Measurements from ENCODE around the gene SLC9A9. TPM values are rescaled to one million over a fixed set of nuclear protein-coding genes. Genes with fewer than 3 reads are reported as not detected.

SLC9A9 gene
- total and polyA plus RNA-seq, 2 of the 8 experiments (the other 6 are each of a cell fraction or from before 2014, with no cell fraction given) = 0.48 to 1.1 TPM

GRCh38 chr3:143311096-143311495, 537.2 kb downstream of the SLC9A9 start:
- FAIRE-seq = no peak
- DNase-seq (ENCODE audit: low read depth in 1 of 2, low spot score in 2 of 2) = no peak
- Histone ChIP-seq H3K27ac (ENCODE audit: low read depth, low read length) (no peak overlapping the region), H3K79me1 (ENCODE audit: low read depth, low read length) (no peaks in the 10 kb centered on the region), H2AK5ac (ENCODE audit: low read depth, low read length) (no peak overlapping the region), H2BK12ac (ENCODE audit: low read depth, low read length) (no peak overlapping the region), H3K27me3 (replicated peaks in 1 of 4; ENCODE audit: control insufficient read depth in 3 of 4, extremely low read depth in 1 of 4, insufficient read depth in 3 of 4, low read length in 3 of 4) (no peaks in the 10 kb centered on the region), H3K23ac (ENCODE audit: insufficient read length) (no peak overlapping the region), H3K4ac (replicated peaks; ENCODE audit: insufficient read length, low read depth, low read length) (no peak overlapping the region), H2BK5ac (ENCODE audit: low read depth, low read length) (no peak overlapping the region), H3K14ac (ENCODE audit: insufficient read length) (no peak overlapping the region), H3K4me2 (ENCODE audit: insufficient read depth in 1 of 2, low read depth in 2 of 2, low read length in 2 of 2) (no peak overlapping the region), H4K91ac (replicated peaks; ENCODE audit: insufficient read length, low read length) (no peak overlapping the region), H2BK20ac (ENCODE audit: low read length) (no peak overlapping the region), H3K23me2 (ENCODE audit: low read depth, low read length) (no peaks in the 10 kb centered on the region), H4K20me1 (replicated peaks in 1 of 2; ENCODE audit: control insufficient read depth in 1 of 2, insufficient read depth in 2 of 2, low read length in 2 of 2) (no peaks in the 10 kb centered on the region), H3K4me1 (replicated peaks in 1 of 4; ENCODE audit: control insufficient read depth in 3 of 4, insufficient read depth in 4 of 4, low read length in 3 of 4) (no peaks in the 10 kb centered on the region), H3K36me3 (ENCODE audit: control insufficient read depth in 2 of 4, insufficient read depth in 4 of 4, low read length in 3 of 4) (no peaks in the 10 kb centered on the region), H3K18ac (ENCODE audit: extremely low read depth, low read length) (no peak overlapping the region), H2BK15ac (ENCODE audit: low read length) (no peak overlapping the region), H3K9me3 (ENCODE audit: insufficient read depth in 2 of 2, low read depth in 1 of 2, low read length in 1 of 2) (no peaks in the 10 kb centered on the region), H4K5ac (ENCODE audit: insufficient read length, low read depth, low read length) (no peak overlapping the region), H2AFZ (ENCODE audit: low read length) (no peak overlapping the region), H3K4me3 (ENCODE audit: extremely low read depth in 1 of 4, insufficient read depth in 2 of 4, low read depth in 3 of 4, low read length in 4 of 4) (no peak overlapping the region), H3K56ac (replicated peaks; ENCODE audit: insufficient read length, low read depth, low read length) (no peak overlapping the region), H2BK120ac (replicated peaks; ENCODE audit: low read depth, low read length) (no peak overlapping the region), H3K79me2 (ENCODE audit: control insufficient read depth in 1 of 2, insufficient read depth in 2 of 2, low read length in 2 of 2) (no peaks in the 10 kb centered on the region), H4K8ac (ENCODE audit: extremely low read depth, insufficient read depth, low read length) (no peak overlapping the region), H3K9ac (replicated peaks in 1 of 4; ENCODE audit: extremely low read depth in 1 of 4, low read depth in 3 of 4, low read length in 3 of 4) (no peak overlapping the region)
- ChIA-PET CTCF (ENCODE audit: partially characterized antibody) (no interaction called here), POLR2A (ENCODE audit: partially characterized antibody) (no interaction called here)
- 89% methylated on average over 1 of the region's 1 CpG; no CpG with 5 or more reads in 1 of the 2 experiments for WGBS, 2 experiments (ENCODE audit: extremely low coverage in 1 of 2, insufficient coverage in 1 of 2, insufficient read length in 1 of 2, insufficient replicate concordance in 2 of 2, low coverage in 1 of 2, low lambda C conversion rate in 2 of 2, missing lambda C conversion rate in 1 of 2)
- TF ChIP-seq PHF8 (conservative IDR thresholded peaks at IDR 0.05; ENCODE audit: low read depth, low read length) (no peak), GABPA (IDR thresholded peaks at IDR 0.05; ENCODE audit: borderline replicate concordance, insufficient read depth, low read length) (no peak), USF2 (IDR thresholded peaks at IDR 0.05; ENCODE audit: low read length) (no peak), POU5F1 (IDR thresholded peaks at IDR 0.05; ENCODE audit: low read depth, low read length) (no peak), CHD2 (IDR thresholded peaks at IDR 0.05; ENCODE audit: low read length) (no peak), RAD21 (IDR thresholded peaks at IDR 0.05 in 1 of 2, conservative IDR thresholded peaks at IDR 0.05 in 1 of 2; ENCODE audit: low read depth in 2 of 2, low read length in 2 of 2) (no peak), TAF7 (optimal IDR thresholded peaks at IDR 0.05; ENCODE audit: borderline replicate concordance, low read depth, low read length) (no peak), E2F6 (IDR thresholded peaks at IDR 0.05) (no peak), TBP (IDR thresholded peaks at IDR 0.05; ENCODE audit: low read depth, low read length) (no peak)
